Activated CD8-positive, alpha-beta T cell treated with anti-CD3 and anti-CD28 coated beads for 36 hours (primary cell): ENCODE measurements around the gene GATAD2A. TPM values are rescaled to one million over a fixed set of nuclear protein-coding genes. Genes with fewer than 3 reads are reported as not detected.

Experiments used
- ATAC-seq: fragments of 200-7000 bp; cut with Tn5 transposase; one replicate; pipeline ENCODE4 v1.10.0; 2021; ENCODE audit warnings: mild to moderate bottlenecking, moderate library complexity
- CTCF ChIA-PET: fragments of 350-600 bp; sonication (Branson Sonifier 250); formaldehyde crosslinking; loops from one replicate; lab custom pipeline; 2021; ENCODE audit warnings: antibody characterized with exemption; lab: Charles Lee
- POLR2A ChIA-PET: fragments of 350-600 bp; sonication (Branson Sonifier 250); formaldehyde crosslinking; loops from one replicate; lab custom pipeline; 2021; ENCODE audit warnings: antibody characterized with exemption; lab: Charles Lee
- DNase-seq: peaks from one replicate; pipeline ENCODE4 v3.0.0-alpha.2; 2020
- H3K27ac Mint-ChIP-seq: one replicate; pipeline ENCODE4 v1.8.0; 2021; ENCODE audit warnings: mild to moderate bottlenecking, mixed read lengths
- H3K27me3 Mint-ChIP-seq: one replicate; pipeline ENCODE4 v1.8.0; 2021; ENCODE audit warnings: mixed read lengths
- H3K36me3 Mint-ChIP-seq: one replicate; pipeline ENCODE4 v1.8.0; 2021; ENCODE audit warnings: low read depth, mixed read lengths
- H3K4me1 Mint-ChIP-seq: one replicate; pipeline ENCODE4 v1.8.0; 2021; ENCODE audit warnings: low read depth, mixed read lengths
- H3K4me3 Mint-ChIP-seq: one replicate; pipeline ENCODE4 v1.8.0; 2021; ENCODE audit warnings: mild to moderate bottlenecking, moderate library complexity, mixed read lengths
- H3K9me3 Mint-ChIP-seq: one replicate; pipeline ENCODE4 v1.8.0; 2021; ENCODE audit warnings: mixed read lengths
- intact Hi-C: fragments of 100-400 bp; cut with micrococcal nuclease; formaldehyde crosslinking; loops from one replicate; pipeline ENCODE4 v1.10.0; 2022
- total RNA-seq, 2 experiments: library from RNA; stranded (reverse); gene quantifications; one replicate each; pipeline ENCODE4 v1.2.3, GENCODE V29; 2021
- TF ChIP-seq, protein P1 (sequence below): fragments of 200-600 bp; IDR thresholded peaks from one replicate; pipeline ENCODE4 v1.8.0; 2022; ENCODE audit warnings: antibody characterized with exemption, mild to moderate bottlenecking

GATAD2A gene, protein sequence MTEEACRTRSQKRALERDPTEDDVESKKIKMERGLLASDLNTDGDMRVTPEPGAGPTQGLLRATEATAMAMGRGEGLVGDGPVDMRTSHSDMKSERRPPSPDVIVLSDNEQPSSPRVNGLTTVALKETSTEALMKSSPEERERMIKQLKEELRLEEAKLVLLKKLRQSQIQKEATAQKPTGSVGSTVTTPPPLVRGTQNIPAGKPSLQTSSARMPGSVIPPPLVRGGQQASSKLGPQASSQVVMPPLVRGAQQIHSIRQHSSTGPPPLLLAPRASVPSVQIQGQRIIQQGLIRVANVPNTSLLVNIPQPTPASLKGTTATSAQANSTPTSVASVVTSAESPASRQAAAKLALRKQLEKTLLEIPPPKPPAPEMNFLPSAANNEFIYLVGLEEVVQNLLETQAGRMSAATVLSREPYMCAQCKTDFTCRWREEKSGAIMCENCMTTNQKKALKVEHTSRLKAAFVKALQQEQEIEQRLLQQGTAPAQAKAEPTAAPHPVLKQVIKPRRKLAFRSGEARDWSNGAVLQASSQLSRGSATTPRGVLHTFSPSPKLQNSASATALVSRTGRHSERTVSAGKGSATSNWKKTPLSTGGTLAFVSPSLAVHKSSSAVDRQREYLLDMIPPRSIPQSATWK
- 100 to 1,000 TPM; 132 to 136 TPM for total RNA-seq

DNA sequence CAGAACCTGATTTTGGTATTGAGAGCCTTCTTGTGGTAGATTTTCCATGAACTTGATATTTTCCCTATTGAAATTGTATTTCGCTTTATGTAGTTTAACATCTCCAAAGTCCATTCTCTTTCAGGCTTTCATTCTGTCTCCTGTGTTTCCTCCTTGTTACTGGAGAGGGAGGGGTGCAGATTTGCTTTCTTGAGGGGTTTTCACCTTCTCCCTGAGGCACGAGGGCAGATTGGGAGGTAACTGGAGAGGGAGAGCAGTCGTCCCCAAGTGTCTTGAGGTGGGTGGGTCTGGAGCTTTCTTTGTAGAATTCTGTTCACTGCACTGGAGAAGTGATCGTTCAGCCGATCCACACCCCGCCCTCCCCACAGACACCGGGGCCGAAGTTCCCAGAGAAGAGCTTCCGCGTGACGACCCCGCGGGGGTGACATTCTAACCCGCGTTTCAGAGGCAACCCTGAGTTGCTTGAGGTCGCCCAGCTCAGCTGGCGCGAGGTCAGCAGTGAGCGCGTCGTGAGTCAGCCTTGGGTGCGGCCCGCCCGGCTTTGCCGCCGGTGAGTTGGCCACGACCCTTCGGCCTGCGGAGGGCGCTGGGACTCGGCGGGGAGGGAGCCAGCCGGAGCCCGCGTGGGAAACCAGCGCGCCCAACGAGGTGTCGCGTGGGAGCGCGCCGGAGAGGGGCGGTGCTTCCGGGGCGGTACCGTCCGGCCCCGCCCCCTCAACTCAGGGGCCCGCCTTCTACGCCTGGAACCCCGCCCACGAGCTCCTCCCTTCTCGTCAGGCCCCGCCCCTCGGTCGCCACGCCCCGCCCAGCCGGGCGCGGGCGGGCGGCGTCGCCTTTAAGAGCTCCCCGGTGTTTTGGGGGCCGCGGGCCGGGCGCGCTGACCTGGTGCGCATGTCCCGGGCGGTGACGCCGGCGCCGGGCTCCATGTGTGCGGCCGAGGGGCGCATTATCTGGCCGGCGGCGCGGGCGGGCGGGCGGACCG is at the start of gene GATAD2A:
Gene GATAD2A (plus strand): TSS at position 797 of the 982 bp plus-strand sequence. CDS start 59,671 bp downstream, outside the sequence.
- TF ChIP-seq, protein P1, sequence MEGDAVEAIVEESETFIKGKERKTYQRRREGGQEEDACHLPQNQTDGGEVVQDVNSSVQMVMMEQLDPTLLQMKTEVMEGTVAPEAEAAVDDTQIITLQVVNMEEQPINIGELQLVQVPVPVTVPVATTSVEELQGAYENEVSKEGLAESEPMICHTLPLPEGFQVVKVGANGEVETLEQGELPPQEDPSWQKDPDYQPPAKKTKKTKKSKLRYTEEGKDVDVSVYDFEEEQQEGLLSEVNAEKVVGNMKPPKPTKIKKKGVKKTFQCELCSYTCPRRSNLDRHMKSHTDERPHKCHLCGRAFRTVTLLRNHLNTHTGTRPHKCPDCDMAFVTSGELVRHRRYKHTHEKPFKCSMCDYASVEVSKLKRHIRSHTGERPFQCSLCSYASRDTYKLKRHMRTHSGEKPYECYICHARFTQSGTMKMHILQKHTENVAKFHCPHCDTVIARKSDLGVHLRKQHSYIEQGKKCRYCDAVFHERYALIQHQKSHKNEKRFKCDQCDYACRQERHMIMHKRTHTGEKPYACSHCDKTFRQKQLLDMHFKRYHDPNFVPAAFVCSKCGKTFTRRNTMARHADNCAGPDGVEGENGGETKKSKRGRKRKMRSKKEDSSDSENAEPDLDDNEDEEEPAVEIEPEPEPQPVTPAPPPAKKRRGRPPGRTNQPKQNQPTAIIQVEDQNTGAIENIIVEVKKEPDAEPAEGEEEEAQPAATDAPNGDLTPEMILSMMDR, result no peak
- intact Hi-C loops, result loop anchor here (2.0 to 5.0 kb wide), 2 partner anchors 18 to 52 kb away; no protein-coding TSS in a partner anchor
- peaks cover 64% of the 10 kb centered on the region for H3K4me1 Mint-ChIP-seq
- ATAC-seq (peak; percentile 85), DNase-seq (peak; percentile 93)
- peak within 1 kb of the TSS; percentile 95 for H3K27ac Mint-ChIP-seq
- ChIA-PET CTCF (interaction anchor here (0.7 to 3.2 kb wide), 17 partner anchors 8 to 231 kb away, joined by 3 to 24 read pairs (median 4); no protein-coding TSS in a partner anchor), POLR2A (interaction anchor here (0.9 to 5.4 kb wide), 8 partner anchors 9 to 58 kb away, joined by 3 to 32 read pairs (median 4); no protein-coding TSS in a partner anchor)
- H3K27me3 Mint-ChIP-seq, result no peaks in the 10 kb centered on the region
- peak within 1 kb of the TSS; percentile 97 for H3K4me3 Mint-ChIP-seq
- peaks cover 13% of the 10 kb centered on the region for H3K36me3 Mint-ChIP-seq
- no peaks in the 10 kb centered on the region for H3K9me3 Mint-ChIP-seq

DNA sequence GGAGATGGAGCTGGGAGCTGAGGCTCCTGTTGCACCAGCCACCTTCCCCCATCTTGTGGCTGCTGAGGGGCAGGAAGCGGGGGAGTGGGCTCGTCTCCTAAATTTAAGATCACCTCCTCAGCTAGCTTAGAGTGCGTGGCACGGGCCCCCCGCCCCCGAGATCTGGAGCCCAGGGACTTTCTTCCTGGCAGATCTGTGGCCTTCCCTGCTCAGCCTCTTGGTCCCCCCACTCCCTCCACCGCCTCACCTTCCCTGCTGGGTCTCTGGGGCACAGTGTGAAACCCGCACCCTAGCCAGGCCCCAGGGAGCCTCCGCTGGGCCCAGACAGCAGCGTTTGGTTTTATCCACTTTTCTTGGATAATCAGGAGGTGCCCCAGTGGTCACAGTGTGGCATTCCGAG is 49.0 kb upstream of the GATAD2A start:
- Mint-ChIP-seq H3K9me3 (no peaks in the 10 kb centered on the region), H3K36me3 (peaks cover 12% of the 10 kb centered on the region), H3K4me3 (no peak overlapping the region), H3K27ac (no peak overlapping the region), H3K4me1 (peaks cover 17% of the 10 kb centered on the region), H3K27me3 (no peaks in the 10 kb centered on the region)
- TF ChIP-seq, protein P1, result no peak
- intact Hi-C loops, result no loop called here
- no peak for DNase-seq
- POLR2A ChIA-PET, result interaction anchor here (0.7 to 1.1 kb wide), 2 partner anchors 14 to 82 kb away, joined by 3 read pairs; no protein-coding TSS in a partner anchor
- CTCF ChIA-PET, result no interaction called here
- no peak for ATAC-seq

DNA sequence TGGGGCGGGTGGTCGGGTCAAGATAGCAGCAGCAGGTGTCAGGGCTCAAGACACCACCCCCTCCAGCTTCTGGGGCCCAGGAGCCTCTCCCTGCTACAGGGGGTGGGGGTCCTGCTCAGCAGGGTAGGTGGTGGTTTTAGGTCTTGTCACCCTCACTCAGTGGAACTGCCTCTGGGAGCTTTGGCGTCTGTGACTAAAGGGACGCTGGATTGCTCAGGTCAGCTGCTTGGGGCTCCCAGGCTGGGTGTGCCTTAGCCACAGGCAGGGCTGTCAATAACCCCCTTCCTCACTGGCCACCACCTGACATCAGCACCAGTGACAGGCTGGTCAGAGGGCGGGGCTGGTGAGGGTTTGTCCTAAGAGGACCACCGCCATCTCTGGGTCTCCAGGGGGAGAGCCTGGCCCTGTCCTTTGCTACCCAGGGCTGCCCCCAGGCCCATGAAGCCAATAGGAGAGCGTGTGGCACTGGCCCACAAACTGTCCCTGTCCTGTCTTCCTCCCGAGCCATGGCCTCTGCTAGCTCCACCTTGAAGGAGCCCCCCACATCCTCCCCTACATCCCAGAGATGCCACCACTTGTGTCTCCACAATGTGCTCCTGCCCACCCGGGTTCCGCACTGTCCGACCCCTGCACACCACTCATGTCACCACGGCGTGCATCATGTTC is 48.4 kb upstream of the GATAD2A start:
- Mint-ChIP-seq H3K4me3 (no peak overlapping the region), H3K27me3 (no peaks in the 10 kb centered on the region), H3K4me1 (peaks cover 20% of the 10 kb centered on the region), H3K27ac (peak overlapping the region; percentile 32), H3K9me3 (no peaks in the 10 kb centered on the region), H3K36me3 (peaks cover 10% of the 10 kb centered on the region)
- no peak for DNase-seq
- no peak for ATAC-seq
- intact Hi-C loops, result no loop called here
- POLR2A ChIA-PET, result interaction anchor here (0.7 to 1.1 kb wide), 2 partner anchors 14 to 81 kb away, joined by 3 read pairs; no protein-coding TSS in a partner anchor
- TF ChIP-seq, protein P1, result no peak
- CTCF ChIA-PET, result interaction anchor here (1.4 kb wide), 1 partner anchor 134 kb away, joined by 3 read pairs; no protein-coding TSS in a partner anchor

- ATAC-seq (peak; percentile 84), DNase-seq (peak; percentile 91)
- Mint-ChIP-seq H3K27ac (peak overlapping the region; percentile 34), H3K4me1 (peaks cover 25% of the 10 kb centered on the region), H3K36me3 (peaks cover 2% of the 10 kb centered on the region), H3K4me3 (peak overlapping the region; percentile 8), H3K27me3 (no peaks in the 10 kb centered on the region), H3K9me3 (no peaks in the 10 kb centered on the region)
- ChIA-PET POLR2A (interaction anchor here (0.6 kb wide), 1 partner anchor 9 kb away, joined by 3 read pairs; no protein-coding TSS in a partner anchor), CTCF (interaction anchor here (0.6 to 7.8 kb wide), 7 partner anchors 9 to 128 kb away, joined by 3 to 135 read pairs (median 3); no protein-coding TSS in a partner anchor)
- TF ChIP-seq, protein P1, result peak; percentile 80
- intact Hi-C loops, result no loop called here
Observed at GRCh38 chr19:19361075-19361594, 44.3 kb upstream of the GATAD2A start.
